SU-DHL-6 (cell line): ENCODE data around the gene MYO6.

Source experiments
- EZH2phosphoT487 ChIP-seq: fragments of 200-600 bp; sonication (generic), shearing (Covaris generic); conservative IDR thresholded peaks from 2 replicates; pipeline ENCODE4 v1.6.1; 2018; ENCODE audit warnings: mild to moderate bottlenecking, antibody characterized with exemption, low read length, moderate library complexity, mixed read lengths
- TF ChIP-seq, protein P1 (sequence below): fragments of 200-600 bp; sonication (generic); IDR thresholded peaks from one replicate; pipeline ENCODE4 v1.5.1; 2017; ENCODE audit warnings: antibody characterized with exemption, mild to moderate bottlenecking, low read length, moderate library complexity; ENCODE audit not compliant: insufficient read depth, poor library complexity, severe bottlenecking

DNA sequence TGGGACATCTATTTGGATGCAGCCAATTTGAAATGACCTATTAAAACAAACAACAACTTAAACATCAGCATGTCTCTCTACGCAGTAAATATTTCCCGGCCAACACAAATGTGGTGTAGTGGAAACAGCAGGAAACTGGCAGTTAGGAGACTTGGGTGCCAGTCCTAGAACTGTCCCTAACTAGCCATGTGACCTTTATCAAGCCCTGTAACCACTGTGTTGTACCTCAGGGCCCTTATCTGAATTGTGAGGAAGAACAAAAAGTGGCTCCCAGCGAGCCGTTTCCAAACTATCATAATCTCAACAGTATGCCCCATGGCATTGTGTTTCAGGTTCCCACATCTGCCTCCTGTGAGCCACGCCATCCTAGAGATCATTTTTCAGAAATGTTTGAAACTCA is 198.9 kb downstream of the MYO6 start:
- TF ChIP-seq, protein P1, sequence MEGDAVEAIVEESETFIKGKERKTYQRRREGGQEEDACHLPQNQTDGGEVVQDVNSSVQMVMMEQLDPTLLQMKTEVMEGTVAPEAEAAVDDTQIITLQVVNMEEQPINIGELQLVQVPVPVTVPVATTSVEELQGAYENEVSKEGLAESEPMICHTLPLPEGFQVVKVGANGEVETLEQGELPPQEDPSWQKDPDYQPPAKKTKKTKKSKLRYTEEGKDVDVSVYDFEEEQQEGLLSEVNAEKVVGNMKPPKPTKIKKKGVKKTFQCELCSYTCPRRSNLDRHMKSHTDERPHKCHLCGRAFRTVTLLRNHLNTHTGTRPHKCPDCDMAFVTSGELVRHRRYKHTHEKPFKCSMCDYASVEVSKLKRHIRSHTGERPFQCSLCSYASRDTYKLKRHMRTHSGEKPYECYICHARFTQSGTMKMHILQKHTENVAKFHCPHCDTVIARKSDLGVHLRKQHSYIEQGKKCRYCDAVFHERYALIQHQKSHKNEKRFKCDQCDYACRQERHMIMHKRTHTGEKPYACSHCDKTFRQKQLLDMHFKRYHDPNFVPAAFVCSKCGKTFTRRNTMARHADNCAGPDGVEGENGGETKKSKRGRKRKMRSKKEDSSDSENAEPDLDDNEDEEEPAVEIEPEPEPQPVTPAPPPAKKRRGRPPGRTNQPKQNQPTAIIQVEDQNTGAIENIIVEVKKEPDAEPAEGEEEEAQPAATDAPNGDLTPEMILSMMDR: no peak
- TF ChIP-seq EZH2phosphoT487: no peak
